Activated CD4-positive, alpha-beta memory T cell treated with anti-CD3 and anti-CD28 coated beads for 36 hours (primary cell): ENCODE data around the gene SPAAR. TPM values are rescaled to one million over a fixed set of nuclear protein-coding genes. Genes with fewer than 3 reads are reported as not detected.
"Not testable (repeated sequence)": the region's sequence is repeated elsewhere in the genome, so short reads cannot be mapped to it uniquely, and the experiment has no call there.

Experiments
- CTCF ChIA-PET: fragments of 350-600 bp; sonication (Branson Sonifier 250); formaldehyde crosslinking; loops from one replicate; lab custom pipeline; 2021; ENCODE audit warnings: antibody characterized with exemption, inconsistent platforms; lab: Charles Lee
- POLR2A ChIA-PET: fragments of 350-600 bp; sonication (Branson Sonifier 250); formaldehyde crosslinking; loops from one replicate; lab custom pipeline; 2021; ENCODE audit warnings: antibody characterized with exemption; lab: Charles Lee
- DNase-seq: peaks from one replicate; pipeline ENCODE4 v3.0.0-alpha.2; 2020
- H3K27ac Mint-ChIP-seq: one replicate; pipeline ENCODE4 v1.8.0; 2021; ENCODE audit warnings: mixed read lengths
- H3K27me3 Mint-ChIP-seq: one replicate; pipeline ENCODE4 v1.8.0; 2021; ENCODE audit warnings: mixed read lengths
- H3K36me3 Mint-ChIP-seq: one replicate; pipeline ENCODE4 v1.8.0; 2021; ENCODE audit warnings: mixed read lengths
- H3K4me1 Mint-ChIP-seq: one replicate; pipeline ENCODE4 v1.8.0; 2021; ENCODE audit warnings: low read depth, mixed read lengths
- H3K4me3 Mint-ChIP-seq: one replicate; pipeline ENCODE4 v1.8.0; 2021; ENCODE audit warnings: mild to moderate bottlenecking, mixed read lengths
- H3K9me3 Mint-ChIP-seq: one replicate; pipeline ENCODE4 v1.8.0; 2021; ENCODE audit warnings: mixed read lengths
- intact Hi-C: fragments of 100-400 bp; cut with micrococcal nuclease; formaldehyde crosslinking; loops from one replicate; pipeline ENCODE4 v1.15.1; 2023
- total RNA-seq, 2 experiments: library from RNA; stranded (reverse); gene quantifications; one replicate each; pipeline ENCODE4 v1.2.3, GENCODE V29; 2021

SPAAR gene
- total RNA-seq, 2 experiments from 2014 or later, result not detected

- H3K27ac Mint-ChIP-seq, intact Hi-C loops, H3K27me3 Mint-ChIP-seq, POLR2A ChIA-PET, DNase-seq, H3K4me3 Mint-ChIP-seq, H3K36me3 Mint-ChIP-seq, H3K9me3 Mint-ChIP-seq: not testable (repeated sequence)
- peaks cover 34% of the 10 kb centered on the region for H3K4me1 Mint-ChIP-seq
- CTCF ChIA-PET, result interaction anchor here (1.1 kb wide), 1 partner anchor 46 kb away, joined by 3 read pairs; no protein-coding TSS in a partner anchor
Observed at GRCh38 chr9:35913429-35913828, 4.1 kb downstream of the SPAAR start.

- Mint-ChIP-seq H3K36me3 (no peaks in the 10 kb centered on the region), H3K4me3 (no peak overlapping the region), H3K4me1 (peaks cover 25% of the 10 kb centered on the region), H3K27me3 (no peaks in the 10 kb centered on the region), H3K27ac (no peak overlapping the region), H3K9me3 (no peaks in the 10 kb centered on the region)
- intact Hi-C loops, result no loop called here
- POLR2A ChIA-PET, result no interaction called here
- CTCF ChIA-PET, result interaction anchor here (0.8 to 1.0 kb wide), 2 partner anchors 21 to 40 kb away, joined by 3 read pairs; no protein-coding TSS in a partner anchor
- peak; percentile 35 for DNase-seq
Observed at GRCh38 chr9:35914301-35914807, 5.1 kb downstream of the SPAAR start.

- intact Hi-C loops, result no loop called here
- H3K27me3 Mint-ChIP-seq, result no peaks in the 10 kb centered on the region
- no peak overlapping the region for H3K27ac Mint-ChIP-seq
- H3K4me3 Mint-ChIP-seq, result no peak overlapping the region
- peaks cover 15% of the 10 kb centered on the region for H3K4me1 Mint-ChIP-seq
- no peak for DNase-seq
- H3K9me3 Mint-ChIP-seq, result no peaks in the 10 kb centered on the region
- ChIA-PET CTCF (interaction anchor here (0.8 kb wide), 1 partner anchor 13 kb away, joined by 4 read pairs; no protein-coding TSS in a partner anchor), POLR2A (no interaction called here)
- no peaks in the 10 kb centered on the region for H3K36me3 Mint-ChIP-seq
Observed at GRCh38 chr9:35915681-35916294, 6.5 kb downstream of the SPAAR start.

- H3K4me3 Mint-ChIP-seq, result no peak overlapping the region
- no peak for DNase-seq
- ChIA-PET CTCF (interaction anchor here (0.9 to 3.5 kb wide), 2 partner anchors 14 to 28 kb away, joined by 3 to 14 read pairs; no protein-coding TSS in a partner anchor), POLR2A (no interaction called here)
- no peak overlapping the region for H3K27ac Mint-ChIP-seq
- intact Hi-C loops, result no loop called here
- peaks cover 3% of the 10 kb centered on the region for H3K4me1 Mint-ChIP-seq
- H3K36me3 Mint-ChIP-seq, result no peaks in the 10 kb centered on the region
- H3K27me3 Mint-ChIP-seq, result no peaks in the 10 kb centered on the region
- H3K9me3 Mint-ChIP-seq, result no peaks in the 10 kb centered on the region
Observed at GRCh38 chr9:35917261-35917660, 8.0 kb downstream of the SPAAR start.

- no peak for DNase-seq
- intact Hi-C loops, result no loop called here
- POLR2A ChIA-PET, result no interaction called here
- Mint-ChIP-seq H3K4me1 (peaks cover 10% of the 10 kb centered on the region), H3K27me3 (no peaks in the 10 kb centered on the region), H3K9me3 (no peaks in the 10 kb centered on the region), H3K36me3 (no peaks in the 10 kb centered on the region), H3K27ac (no peak overlapping the region), H3K4me3 (no peak overlapping the region)
- CTCF ChIA-PET, result interaction anchor here (1.6 to 3.5 kb wide), 2 partner anchors 16 to 26 kb away, joined by 4 to 14 read pairs; no protein-coding TSS in a partner anchor
Observed at GRCh38 chr9:35918780-35919179, 9.5 kb downstream of the SPAAR start.

- no peaks in the 10 kb centered on the region for H3K27me3 Mint-ChIP-seq
- peaks cover 16% of the 10 kb centered on the region for H3K4me1 Mint-ChIP-seq
- H3K9me3 Mint-ChIP-seq, result no peaks in the 10 kb centered on the region
- no peak overlapping the region for H3K4me3 Mint-ChIP-seq
- CTCF ChIA-PET, result interaction anchor here (1.1 to 3.5 kb wide), 5 partner anchors 16 to 104 kb away, joined by 3 to 14 read pairs (median 5); no protein-coding TSS in a partner anchor
- H3K27ac Mint-ChIP-seq, result no peak overlapping the region
- intact Hi-C loops, result no loop called here
- POLR2A ChIA-PET, result no interaction called here
- no peak for DNase-seq
- no peaks in the 10 kb centered on the region for H3K36me3 Mint-ChIP-seq
Observed at GRCh38 chr9:35919212-35920008, 10.1 kb downstream of the SPAAR start.

- intact Hi-C loops, result no loop called here
- H3K36me3 Mint-ChIP-seq, result no peaks in the 10 kb centered on the region
- peaks cover 21% of the 10 kb centered on the region for H3K4me1 Mint-ChIP-seq
- POLR2A ChIA-PET, result no interaction called here
- CTCF ChIA-PET, result interaction anchor here (1.1 to 3.5 kb wide), 5 partner anchors 12 to 104 kb away, joined by 3 to 14 read pairs (median 5); no protein-coding TSS in a partner anchor
- no peaks in the 10 kb centered on the region for H3K27me3 Mint-ChIP-seq
- no peak overlapping the region for H3K4me3 Mint-ChIP-seq
- no peak overlapping the region for H3K27ac Mint-ChIP-seq
- no peaks in the 10 kb centered on the region for H3K9me3 Mint-ChIP-seq
- DNase-seq, result no peak
Observed at GRCh38 chr9:35920051-35920620, 10.8 kb downstream of the SPAAR start.

- no peaks in the 10 kb centered on the region for H3K36me3 Mint-ChIP-seq
- ChIA-PET POLR2A (interaction anchor here (1.3 to 2.6 kb wide), 2 partner anchors 11 to 17 kb away, joined by 3 to 11 read pairs; no protein-coding TSS in a partner anchor), CTCF (interaction anchor here (1.4 to 3.5 kb wide), 5 partner anchors 17 to 85 kb away, joined by 6 to 24 read pairs (median 8); no protein-coding TSS in a partner anchor)
- H3K9me3 Mint-ChIP-seq, result no peaks in the 10 kb centered on the region
- no peak overlapping the region for H3K27ac Mint-ChIP-seq
- H3K27me3 Mint-ChIP-seq, result no peaks in the 10 kb centered on the region
- peaks cover 21% of the 10 kb centered on the region for H3K4me1 Mint-ChIP-seq
- no peak overlapping the region for H3K4me3 Mint-ChIP-seq
- intact Hi-C loops, result no loop called here
- DNase-seq, result no peak
Observed at GRCh38 chr9:35923598-35923926, 14.3 kb downstream of the SPAAR start.

GRCh38 chr9:35923927-35924763, 14.9 kb downstream of the SPAAR start:
- ChIA-PET CTCF (interaction anchor here (1.4 to 3.5 kb wide), 6 partner anchors 16 to 86 kb away, joined by 3 to 24 read pairs (median 8); no protein-coding TSS in a partner anchor), POLR2A (interaction anchor here (1.3 to 2.6 kb wide), 2 partner anchors 10 to 16 kb away, joined by 3 to 11 read pairs; no protein-coding TSS in a partner anchor)
- Mint-ChIP-seq H3K36me3 (no peaks in the 10 kb centered on the region), H3K27me3 (no peaks in the 10 kb centered on the region), H3K4me3 (no peak overlapping the region), H3K4me1 (peaks cover 21% of the 10 kb centered on the region), H3K9me3 (no peaks in the 10 kb centered on the region), H3K27ac (no peak overlapping the region)
- intact Hi-C loops, result no loop called here
- peak; percentile 71 for DNase-seq

- CTCF ChIA-PET, result interaction anchor here (1.2 kb wide), 2 partner anchors 17 to 93 kb away, joined by 3 to 4 read pairs; no protein-coding TSS in a partner anchor
- Mint-ChIP-seq H3K27me3 (no peaks in the 10 kb centered on the region), H3K36me3 (no peaks in the 10 kb centered on the region), H3K9me3 (no peaks in the 10 kb centered on the region), H3K4me3 (no peak overlapping the region), H3K4me1 (peaks cover 24% of the 10 kb centered on the region), H3K27ac (no peak overlapping the region)
- no peak for DNase-seq
- intact Hi-C loops, result no loop called here
- POLR2A ChIA-PET, result no interaction called here
Observed at GRCh38 chr9:35928591-35929452, 19.5 kb downstream of the SPAAR start.

- intact Hi-C loops, result no loop called here
- H3K27ac Mint-ChIP-seq, result no peak overlapping the region
- no peaks in the 10 kb centered on the region for H3K27me3 Mint-ChIP-seq
- no peaks in the 10 kb centered on the region for H3K36me3 Mint-ChIP-seq
- DNase-seq, result no peak
- CTCF ChIA-PET, result no interaction called here
- no peak overlapping the region for H3K4me3 Mint-ChIP-seq
- POLR2A ChIA-PET, result no interaction called here
- H3K9me3 Mint-ChIP-seq, result no peaks in the 10 kb centered on the region
- peaks cover 20% of the 10 kb centered on the region for H3K4me1 Mint-ChIP-seq
Observed at GRCh38 chr9:35929453-35929718, 20.1 kb downstream of the SPAAR start.
